Activated B cell treated with CpG ODN at 0.5 μM for 24 hours (primary cell): Measurements from ENCODE around the gene PREX1. TPM values are rescaled to one million over a fixed set of nuclear protein-coding genes. Genes with fewer than 3 reads are reported as not detected.

ENCODE experiments used
- ATAC-seq: fragments of 200-7000 bp; cut with Tn5 transposase; one replicate; pipeline ENCODE4 v1.10.0; 2021; ENCODE audit warnings: low read depth, mild to moderate bottlenecking, moderate library complexity
- CTCF ChIA-PET: fragments of 350-600 bp; sonication (Branson Sonifier 250); formaldehyde crosslinking; loops from one replicate; lab custom pipeline; 2021; ENCODE audit warnings: antibody characterized with exemption; lab: Charles Lee
- POLR2A ChIA-PET: fragments of 350-600 bp; sonication (Branson Sonifier 250); formaldehyde crosslinking; loops from one replicate; lab custom pipeline; 2021; ENCODE audit warnings: antibody characterized with exemption; lab: Charles Lee
- DNase-seq: peaks from one replicate; pipeline ENCODE4 v3.0.0; 2022
- H3K27ac Mint-ChIP-seq: one replicate; pipeline ENCODE4 v1.8.0; 2020; ENCODE audit warnings: mixed read lengths
- H3K27me3 Mint-ChIP-seq: one replicate; pipeline ENCODE4 v1.8.0; 2021; ENCODE audit warnings: mixed read lengths
- H3K36me3 Mint-ChIP-seq: one replicate; pipeline ENCODE4 v1.8.0; 2021; ENCODE audit warnings: low read depth, mixed read lengths
- H3K4me1 Mint-ChIP-seq: one replicate; pipeline ENCODE4 v1.8.0; 2021; ENCODE audit warnings: mixed read lengths
- H3K4me3 Mint-ChIP-seq: one replicate; pipeline ENCODE4 v1.8.0; 2020; ENCODE audit warnings: mild to moderate bottlenecking, mixed read lengths
- H3K9me3 Mint-ChIP-seq: one replicate; pipeline ENCODE4 v1.8.0; 2020; ENCODE audit warnings: mixed read lengths
- intact Hi-C: fragments of 100-400 bp; cut with micrococcal nuclease; formaldehyde crosslinking; loops from one replicate; pipeline ENCODE4 v1.15.1; 2024
- total RNA-seq: library from RNA; stranded (reverse); gene quantifications from 2 replicates; pipeline ENCODE4 v1.2.3, GENCODE V29; 2022
- TF ChIP-seq, protein P1 (sequence below): fragments of 200-600 bp; IDR thresholded peaks from one replicate; pipeline ENCODE4 v1.8.0; 2022; ENCODE audit warnings: antibody characterized with exemption, mild to moderate bottlenecking

Gene PREX1
- total RNA-seq, 1 donor from 2014 or later: 71.4 TPM

DNA sequence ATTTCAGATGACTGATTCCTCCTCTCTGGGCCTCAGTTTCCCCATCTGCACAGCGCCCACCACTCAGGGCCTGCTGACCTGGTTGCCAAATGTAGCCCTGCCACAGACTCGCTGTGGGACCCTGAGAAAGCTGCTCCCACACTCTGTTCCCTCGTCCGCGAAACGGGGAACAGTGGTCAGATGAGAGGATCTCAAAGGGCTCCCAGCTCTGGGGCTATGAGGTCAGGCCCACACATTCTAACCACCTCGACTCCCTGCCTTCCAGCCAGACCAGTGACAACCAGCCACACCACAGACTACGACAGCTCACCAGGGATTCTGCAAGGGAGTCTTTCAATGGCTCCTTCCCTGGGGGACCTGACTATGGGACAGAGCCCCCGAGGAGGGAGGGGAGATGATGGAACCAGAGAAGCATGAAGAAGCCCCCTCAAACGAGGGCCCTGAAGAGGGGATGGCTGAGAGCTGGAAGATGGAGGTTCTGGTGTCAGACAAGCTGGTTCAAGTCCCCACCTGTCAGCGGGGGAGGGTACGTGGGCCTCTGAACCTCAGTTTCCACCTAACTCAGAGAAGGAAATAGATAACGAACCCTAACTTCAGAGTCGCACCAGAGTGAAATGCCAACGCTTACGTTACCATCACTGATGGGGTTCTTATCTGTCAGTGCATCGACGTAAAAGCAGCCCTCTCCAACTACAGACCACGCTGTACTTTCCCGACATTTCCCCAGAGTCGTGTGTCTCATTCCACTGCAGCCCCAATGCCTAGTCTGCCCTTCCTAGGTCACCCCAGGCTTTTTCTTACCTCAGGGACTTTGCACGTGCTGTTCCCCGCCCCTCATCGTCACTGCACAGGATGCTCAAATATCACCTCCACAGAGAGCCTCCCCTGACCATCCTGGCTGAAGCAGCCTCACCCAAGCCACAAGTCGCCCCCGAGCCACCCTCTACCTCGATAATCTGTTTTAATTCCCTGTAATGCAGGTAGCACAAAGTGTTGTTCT, 60.5 kb downstream of the PREX1 start:
- peaks cover 22% of the 10 kb centered on the region for H3K36me3 Mint-ChIP-seq
- ATAC-seq (peak; percentile 55), DNase-seq (no peak)
- intact Hi-C loops: no loop called here
- no peaks in the 10 kb centered on the region for H3K27me3 Mint-ChIP-seq
- H3K4me1 Mint-ChIP-seq: peaks cover 90% of the 10 kb centered on the region
- TF ChIP-seq, protein P1, sequence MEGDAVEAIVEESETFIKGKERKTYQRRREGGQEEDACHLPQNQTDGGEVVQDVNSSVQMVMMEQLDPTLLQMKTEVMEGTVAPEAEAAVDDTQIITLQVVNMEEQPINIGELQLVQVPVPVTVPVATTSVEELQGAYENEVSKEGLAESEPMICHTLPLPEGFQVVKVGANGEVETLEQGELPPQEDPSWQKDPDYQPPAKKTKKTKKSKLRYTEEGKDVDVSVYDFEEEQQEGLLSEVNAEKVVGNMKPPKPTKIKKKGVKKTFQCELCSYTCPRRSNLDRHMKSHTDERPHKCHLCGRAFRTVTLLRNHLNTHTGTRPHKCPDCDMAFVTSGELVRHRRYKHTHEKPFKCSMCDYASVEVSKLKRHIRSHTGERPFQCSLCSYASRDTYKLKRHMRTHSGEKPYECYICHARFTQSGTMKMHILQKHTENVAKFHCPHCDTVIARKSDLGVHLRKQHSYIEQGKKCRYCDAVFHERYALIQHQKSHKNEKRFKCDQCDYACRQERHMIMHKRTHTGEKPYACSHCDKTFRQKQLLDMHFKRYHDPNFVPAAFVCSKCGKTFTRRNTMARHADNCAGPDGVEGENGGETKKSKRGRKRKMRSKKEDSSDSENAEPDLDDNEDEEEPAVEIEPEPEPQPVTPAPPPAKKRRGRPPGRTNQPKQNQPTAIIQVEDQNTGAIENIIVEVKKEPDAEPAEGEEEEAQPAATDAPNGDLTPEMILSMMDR: no peak
- ChIA-PET CTCF (interaction anchor here (0.6 kb wide), 1 partner anchor 27 kb away, joined by 4 read pairs; no protein-coding TSS in a partner anchor), POLR2A (interaction anchor here (0.6 to 1.6 kb wide), 3 partner anchors 13 to 50 kb away, joined by 3 read pairs; no protein-coding TSS in a partner anchor)
- H3K27ac Mint-ChIP-seq: peak overlapping the region; percentile 80
- H3K4me3 Mint-ChIP-seq: peak overlapping the region; percentile 20
- peaks cover 2% of the 10 kb centered on the region for H3K9me3 Mint-ChIP-seq

DNA sequence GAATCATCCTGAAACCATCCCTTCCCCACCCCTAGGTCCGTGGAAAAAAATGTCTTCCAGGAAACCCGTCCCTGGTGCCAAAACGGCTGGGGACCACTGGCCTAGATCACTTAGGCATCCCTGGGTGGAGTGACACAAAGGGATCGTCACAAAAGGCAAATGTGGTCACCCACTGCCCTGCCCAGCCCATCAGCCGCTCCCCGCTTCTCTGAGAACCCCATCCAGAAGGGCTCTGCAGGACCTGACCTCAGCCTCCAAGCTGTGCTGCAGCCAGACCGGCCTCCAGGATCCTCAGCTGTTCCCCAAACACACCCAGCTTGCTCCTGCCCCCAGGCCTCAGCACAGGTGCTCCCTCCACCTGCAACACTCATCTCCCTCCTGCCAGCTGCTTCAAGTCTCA, 61.6 kb downstream of the PREX1 start:
- ATAC-seq: no peak
- H3K4me3 Mint-ChIP-seq: no peak overlapping the region
- H3K27me3 Mint-ChIP-seq: no peaks in the 10 kb centered on the region
- DNase-seq: no peak
- ChIA-PET POLR2A (interaction anchor here (0.6 to 1.6 kb wide), 3 partner anchors 12 to 22 kb away, joined by 3 read pairs; no protein-coding TSS in a partner anchor), CTCF (interaction anchor here (0.6 kb wide), 1 partner anchor 26 kb away, joined by 4 read pairs; no protein-coding TSS in a partner anchor)
- H3K36me3 Mint-ChIP-seq: peaks cover 22% of the 10 kb centered on the region
- peak overlapping the region; percentile 80 for H3K27ac Mint-ChIP-seq
- intact Hi-C loops: no loop called here
- peaks cover 2% of the 10 kb centered on the region for H3K9me3 Mint-ChIP-seq
- H3K4me1 Mint-ChIP-seq: peaks cover 93% of the 10 kb centered on the region
- TF ChIP-seq, protein P1: no peak

GRCh38 chr20:48765359-48765758, 62.4 kb downstream of the PREX1 start:
- Mint-ChIP-seq H3K9me3 (peaks cover 2% of the 10 kb centered on the region), H3K27me3 (no peaks in the 10 kb centered on the region), H3K27ac (peak overlapping the region; percentile 74), H3K4me1 (peaks cover 94% of the 10 kb centered on the region), H3K4me3 (no peak overlapping the region), H3K36me3 (peaks cover 22% of the 10 kb centered on the region)
- CTCF ChIA-PET: no interaction called here
- no peak for ATAC-seq
- POLR2A ChIA-PET: interaction anchor here (0.6 kb wide), 1 partner anchor 97 kb away, joined by 3 read pairs; no protein-coding TSS in a partner anchor
- intact Hi-C loops: no loop called here
- no peak for DNase-seq
- TF ChIP-seq, protein P1: no peak

DNA sequence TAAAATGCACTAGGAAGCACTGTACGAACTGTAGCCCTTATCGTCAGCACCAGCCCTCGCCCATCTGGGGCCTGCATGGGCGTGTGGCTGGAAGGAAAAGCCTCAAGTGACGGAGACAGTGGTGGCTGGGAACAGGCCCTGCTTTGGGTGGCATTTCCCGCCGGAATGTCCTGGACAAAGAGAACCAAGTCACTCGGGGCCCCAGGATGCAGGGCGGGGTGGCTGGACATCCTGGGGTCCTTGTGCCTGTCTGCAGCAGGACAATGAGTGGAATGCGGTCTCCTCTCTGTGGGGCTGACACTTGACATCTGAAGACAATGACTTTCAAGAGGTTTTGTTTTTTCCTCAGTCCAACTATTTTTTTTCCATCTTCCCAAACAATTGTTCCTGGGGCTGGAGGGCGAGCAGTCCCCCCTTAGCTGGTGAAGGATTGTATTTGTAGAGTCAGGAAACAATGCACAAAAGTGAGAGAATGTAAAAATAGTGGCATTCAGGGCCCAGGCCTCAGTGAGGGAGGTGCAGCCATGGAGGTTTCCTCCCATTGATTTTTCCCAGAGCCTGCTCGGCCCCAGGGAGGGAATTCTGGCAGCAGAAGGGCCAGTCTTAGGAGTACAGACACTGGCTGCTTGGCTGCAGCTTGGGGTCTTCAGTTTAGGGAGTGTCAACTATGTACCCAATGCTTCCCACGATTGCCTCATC, 64.4 kb downstream of the PREX1 start:
- Mint-ChIP-seq H3K27ac (peak overlapping the region; percentile 65), H3K36me3 (peaks cover 20% of the 10 kb centered on the region), H3K4me3 (no peak overlapping the region), H3K4me1 (peaks cover 93% of the 10 kb centered on the region), H3K9me3 (peaks cover 2% of the 10 kb centered on the region), H3K27me3 (no peaks in the 10 kb centered on the region)
- ChIA-PET CTCF (no interaction called here), POLR2A (no interaction called here)
- no peak for DNase-seq
- TF ChIP-seq, protein P1: no peak
- intact Hi-C loops: no loop called here
- no peak for ATAC-seq
